GM21447 (cell line): Measurements from ENCODE around the gene TSEN15.

Source experiments
- ATAC-seq: cut with Tn5 transposase; IDR thresholded peaks from one replicate; pipeline ENCODE4 v1.9.1; 2021; ENCODE audit not compliant: unreplicated experiment

Gene TSEN15

GRCh38 chr1:184052194-184052559 lies 647 bp downstream of the TSEN15 start:
- no peak for ATAC-seq

GRCh38 chr1:184052750-184053149 lies 1.2 kb downstream of the TSEN15 start:
- ATAC-seq, result no peak

GRCh38 chr1:184053881-184054280 lies 2.4 kb downstream of the TSEN15 start:
- ATAC-seq, result no peak

GRCh38 chr1:184056921-184057555 lies 5.5 kb downstream of the TSEN15 start:
- no peak for ATAC-seq

- ATAC-seq, result no peak
Measured at GRCh38 chr1:184059887-184060286, 8.4 kb downstream of the TSEN15 start.

GRCh38 chr1:184060316-184060715 lies 8.8 kb downstream of the TSEN15 start:
- no peak for ATAC-seq

- ATAC-seq, result no peak
Measured at GRCh38 chr1:184061396-184062003, 10.0 kb downstream of the TSEN15 start.

GRCh38 chr1:184062640-184063286 lies 11.2 kb downstream of the TSEN15 start:
- ATAC-seq, result no peak

GRCh38 chr1:184065559-184065958 lies 14.0 kb downstream of the TSEN15 start:
- ATAC-seq, result no peak

GRCh38 chr1:184068354-184068753 lies 16.8 kb downstream of the TSEN15 start:
- no peak for ATAC-seq

- ATAC-seq, result no peak
Measured at GRCh38 chr1:184069675-184070074, 18.1 kb downstream of the TSEN15 start.

GRCh38 chr1:184072376-184072775 lies 20.8 kb downstream of the TSEN15 start:
- ATAC-seq, result no peak

GRCh38 chr1:184074383-184074782 lies 22.9 kb downstream of the TSEN15 start:
- no peak for ATAC-seq

- ATAC-seq, result no peak
Measured at GRCh38 chr1:184075055-184076029, 23.8 kb downstream of the TSEN15 start.

GRCh38 chr1:184078564-184079249 lies 27.2 kb downstream of the TSEN15 start:
- no peak for ATAC-seq

- ATAC-seq, result no peak
Measured at GRCh38 chr1:184080309-184080708, 28.8 kb downstream of the TSEN15 start.

- no peak for ATAC-seq
Measured at GRCh38 chr1:184082541-184083415, 31.2 kb downstream of the TSEN15 start.

- ATAC-seq, result no peak
Measured at GRCh38 chr1:184085667-184086066, 34.1 kb downstream of the TSEN15 start.

- ATAC-seq, result no peak
Measured at GRCh38 chr1:184088037-184088436, 36.5 kb downstream of the TSEN15 start.

GRCh38 chr1:184093071-184093470 lies 41.5 kb downstream of the TSEN15 start:
- no peak for ATAC-seq
